ENCODE measurements around the gene FOXO6. TPM values are rescaled to one million over a fixed set of nuclear protein-coding genes. Genes with fewer than 3 reads are reported as not detected.

Gene FOXO6
- total and polyA plus RNA-seq, 2 experiments from 2014 or later: not detected

GRCh38 chr1:41328001-41328615, 33.1 kb upstream of the FOXO6 start:
- no peak for TF ChIP-seq EZH2phosphoT487 (IDR thresholded peaks at IDR 0.05; ENCODE audit: insufficient read depth, low read depth)
- TF ChIP-seq EZH2 (IDR thresholded peaks at IDR 0.05; ENCODE audit: insufficient read depth, poor library complexity, severe bottlenecking): no peak
- WGBS, 2 experiments (ENCODE audit: low coverage in 1 of 2, low lambda C conversion rate in 2 of 2, missing lambda C conversion rate in 2 of 2): 85 to 89% methylated on average over 7 of the region's 7 CpGs
- Histone ChIP-seq H3K27me3 (replicated peaks; ENCODE audit: insufficient read depth) (0 out of 2 replicates have a peak, but pooled peaks cover 8% of the 10 kb centered on the region), H3K36me3 (ENCODE audit: low read depth) (no peaks in the 10 kb centered on the region), H3K27ac (no peak overlapping the region), H3K9ac (no peak overlapping the region), H3K9me2 (ENCODE audit: insufficient read depth) (no peaks in the 10 kb centered on the region), H2AFZ (no peak overlapping the region), H3F3A (ENCODE audit: insufficient read depth) (no peaks in the 10 kb centered on the region), H4K20me1 (ENCODE audit: insufficient read depth) (no peaks in the 10 kb centered on the region), H3K4me3 (no peak overlapping the region), H3K4me1 (ENCODE audit: insufficient read depth) (no peaks in the 10 kb centered on the region), H3K9me3 (ENCODE audit: low read depth) (no peaks in the 10 kb centered on the region), H3K79me2 (ENCODE audit: insufficient read depth) (no peaks in the 10 kb centered on the region), H3K4me2 (ENCODE audit: unreplicated experiment) (no peak overlapping the region)
- in situ Hi-C loops (cut with MboI): no loop called here
- no peak for DNase-seq

GRCh38 chr1:41328780-41329640, 32.2 kb upstream of the FOXO6 start:
- H3F3A ChIP-seq (ENCODE audit: insufficient read depth): no peaks in the 10 kb centered on the region
- H3K4me1 ChIP-seq (ENCODE audit: insufficient read depth): no peaks in the 10 kb centered on the region
- 65 to 71% methylated on average over 4 to 6 of the region's 6 CpGs for WGBS, 2 experiments (ENCODE audit: low coverage in 1 of 2, low lambda C conversion rate in 2 of 2, missing lambda C conversion rate in 2 of 2)
- TF ChIP-seq EZH2phosphoT487 (IDR thresholded peaks at IDR 0.05; ENCODE audit: insufficient read depth, low read depth) (no peak), EZH2 (IDR thresholded peaks at IDR 0.05; ENCODE audit: insufficient read depth, poor library complexity, severe bottlenecking) (no peak)
- H3K36me3 ChIP-seq (ENCODE audit: low read depth): no peaks in the 10 kb centered on the region
- no peak overlapping the region for H3K4me3 ChIP-seq
- no peaks in the 10 kb centered on the region for H3K9me3 ChIP-seq (ENCODE audit: low read depth)
- no peaks in the 10 kb centered on the region for H3K9me2 ChIP-seq (ENCODE audit: insufficient read depth)
- H3K27ac ChIP-seq: no peak overlapping the region
- H3K4me2 ChIP-seq (ENCODE audit: unreplicated experiment): no peak overlapping the region
- H3K79me2 ChIP-seq (ENCODE audit: insufficient read depth): no peaks in the 10 kb centered on the region
- no peak for DNase-seq
- 0 out of 2 replicates have a peak, but pooled peaks cover 8% of the 10 kb centered on the region for H3K27me3 ChIP-seq (replicated peaks; ENCODE audit: insufficient read depth)
- no peak overlapping the region for H3K9ac ChIP-seq
- H4K20me1 ChIP-seq (ENCODE audit: insufficient read depth): no peaks in the 10 kb centered on the region
- in situ Hi-C loops (cut with MboI): no loop called here
- no peak overlapping the region for H2AFZ ChIP-seq

GRCh38 chr1:41329662-41330587, 31.3 kb upstream of the FOXO6 start:
- no peak overlapping the region for H2AFZ ChIP-seq
- in situ Hi-C loops (cut with MboI): no loop called here
- no peaks in the 10 kb centered on the region for H4K20me1 ChIP-seq (ENCODE audit: insufficient read depth)
- no peaks in the 10 kb centered on the region for H3K4me1 ChIP-seq (ENCODE audit: insufficient read depth)
- 75 to 82% methylated on average over 11 of the region's 11 CpGs for WGBS, 2 experiments (ENCODE audit: low coverage in 1 of 2, low lambda C conversion rate in 2 of 2, missing lambda C conversion rate in 2 of 2)
- TF ChIP-seq EZH2 (IDR thresholded peaks at IDR 0.05; ENCODE audit: insufficient read depth, poor library complexity, severe bottlenecking): no peak
- no peak for TF ChIP-seq EZH2phosphoT487 (IDR thresholded peaks at IDR 0.05; ENCODE audit: insufficient read depth, low read depth)
- no peak overlapping the region for H3K4me2 ChIP-seq (ENCODE audit: unreplicated experiment)
- H3K9me2 ChIP-seq (ENCODE audit: insufficient read depth): no peaks in the 10 kb centered on the region
- H3F3A ChIP-seq (ENCODE audit: insufficient read depth): no peaks in the 10 kb centered on the region
- no peak overlapping the region for H3K27ac ChIP-seq
- DNase-seq: no peak
- H3K9me3 ChIP-seq (ENCODE audit: low read depth): no peaks in the 10 kb centered on the region
- 0 out of 2 replicates have a peak, but pooled peaks cover 3% of the 10 kb centered on the region for H3K27me3 ChIP-seq (replicated peaks; ENCODE audit: insufficient read depth)
- no peaks in the 10 kb centered on the region for H3K79me2 ChIP-seq (ENCODE audit: insufficient read depth)
- H3K9ac ChIP-seq: no peak overlapping the region
- no peak overlapping the region for H3K4me3 ChIP-seq
- H3K36me3 ChIP-seq (ENCODE audit: low read depth): no peaks in the 10 kb centered on the region
